ENCODE data around the gene FAT1. TPM values are rescaled to one million over a fixed set of nuclear protein-coding genes. Genes with fewer than 3 reads are reported as not detected.

Gene FAT1
- total RNA-seq, 4 donors from 2014 or later, result 321 to 477 (median 380) TPM

DNA sequence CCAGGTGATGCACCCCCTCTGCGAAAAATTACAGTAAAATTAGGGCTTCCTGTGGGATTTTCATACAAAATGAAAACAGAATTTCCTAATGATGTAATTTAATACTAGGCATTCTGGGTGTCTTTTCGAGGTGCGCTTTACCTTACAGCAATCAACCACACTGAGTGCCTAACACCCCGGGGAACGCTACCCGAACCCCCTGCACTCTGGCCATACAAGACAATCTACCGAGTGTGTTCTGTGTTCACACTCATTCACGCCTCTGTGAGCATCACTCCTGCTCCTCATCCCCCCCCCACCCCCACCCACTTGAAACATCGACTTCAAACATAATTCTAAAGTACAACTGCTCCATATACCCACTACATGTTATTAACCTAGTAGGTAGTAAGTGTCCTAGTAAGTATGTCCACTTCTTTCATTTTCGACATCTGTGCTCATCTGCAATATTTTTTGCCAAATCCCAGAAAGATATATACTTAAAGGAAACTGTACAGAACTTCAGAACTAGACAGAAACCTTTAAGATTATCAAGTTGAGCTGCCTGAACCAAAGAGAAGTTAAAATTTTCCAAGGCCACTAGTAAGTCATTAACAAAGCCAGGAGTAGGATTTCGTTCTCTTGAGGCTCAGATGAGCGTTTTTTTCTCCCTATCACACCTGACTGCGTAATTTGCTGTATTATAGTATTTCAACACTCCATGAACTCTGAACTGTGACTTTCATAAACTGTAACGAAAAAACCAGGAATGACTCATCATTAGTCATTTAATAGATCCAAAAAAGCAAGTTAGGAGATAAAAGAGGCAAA lies 80.0 kb downstream of the FAT1 start:
- Histone ChIP-seq H3K4me1 (peaks cover 0 to 14% (median 11%) of the 10 kb centered on the region in 4 donors), H3K27ac (peak overlapping the region in 3 of 4 donors; percentile 2 to 25 (median 11)), H3K9me3 (no peaks in the 10 kb centered on the region), H3K27me3 (no peaks in the 10 kb centered on the region), H3K36me3 (no peaks in the 10 kb centered on the region), H3K4me3 (no peak overlapping the region)
- in situ Hi-C loops (cut with MboI; ENCODE audit: low pct_ligation_motif_present in 1 of 4, low pct_unique_long_range_greater_than_20kb in 1 of 4, low sequenced_read_pairs in 3 of 4) (no loop called here), intact Hi-C loops (cut with DNase I; ENCODE audit: low total_unique reads) (no loop called here)
- TF ChIP-seq, protein P1, sequence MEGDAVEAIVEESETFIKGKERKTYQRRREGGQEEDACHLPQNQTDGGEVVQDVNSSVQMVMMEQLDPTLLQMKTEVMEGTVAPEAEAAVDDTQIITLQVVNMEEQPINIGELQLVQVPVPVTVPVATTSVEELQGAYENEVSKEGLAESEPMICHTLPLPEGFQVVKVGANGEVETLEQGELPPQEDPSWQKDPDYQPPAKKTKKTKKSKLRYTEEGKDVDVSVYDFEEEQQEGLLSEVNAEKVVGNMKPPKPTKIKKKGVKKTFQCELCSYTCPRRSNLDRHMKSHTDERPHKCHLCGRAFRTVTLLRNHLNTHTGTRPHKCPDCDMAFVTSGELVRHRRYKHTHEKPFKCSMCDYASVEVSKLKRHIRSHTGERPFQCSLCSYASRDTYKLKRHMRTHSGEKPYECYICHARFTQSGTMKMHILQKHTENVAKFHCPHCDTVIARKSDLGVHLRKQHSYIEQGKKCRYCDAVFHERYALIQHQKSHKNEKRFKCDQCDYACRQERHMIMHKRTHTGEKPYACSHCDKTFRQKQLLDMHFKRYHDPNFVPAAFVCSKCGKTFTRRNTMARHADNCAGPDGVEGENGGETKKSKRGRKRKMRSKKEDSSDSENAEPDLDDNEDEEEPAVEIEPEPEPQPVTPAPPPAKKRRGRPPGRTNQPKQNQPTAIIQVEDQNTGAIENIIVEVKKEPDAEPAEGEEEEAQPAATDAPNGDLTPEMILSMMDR (IDR thresholded peaks at IDR 0.05), result no peak
- peak in 1 of 3 donors; percentile 9 for TF ChIP-seq POLR2AphosphoS5 (IDR thresholded peaks at IDR 0.05)
- TF ChIP-seq POLR2A (IDR thresholded peaks at IDR 0.05), result no peak
- WGBS, 2 donors (ENCODE audit: low coverage in 1 of 2), result 56 to 70% methylated on average over 5 to 14 of the region's 14 CpGs
- DNase-seq, result no peak

DNA sequence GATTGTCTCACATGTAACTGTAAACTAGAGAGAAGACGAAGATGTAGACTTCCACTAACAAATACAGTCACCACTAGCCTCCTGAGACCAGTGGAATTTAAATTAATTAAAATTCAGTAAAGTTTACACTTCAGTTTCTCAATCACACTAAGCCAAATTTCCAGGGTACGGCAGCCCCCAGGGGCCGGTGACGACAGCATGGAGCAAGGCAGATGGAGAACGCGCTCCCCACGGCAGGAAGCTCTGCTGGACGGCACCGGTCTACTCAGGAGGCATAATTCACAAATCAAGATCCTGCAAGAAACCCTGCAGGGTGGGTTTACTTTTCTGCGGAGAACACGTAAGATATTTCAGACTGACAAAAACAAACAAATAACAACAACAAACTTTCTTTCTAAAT lies 80.7 kb downstream of the FAT1 start:
- no peak for DNase-seq
- no peak overlapping the region for H3K27ac ChIP-seq
- WGBS, 2 donors (ENCODE audit: low coverage in 1 of 2), result 83 to 95% methylated on average over 7 to 11 of the region's 11 CpGs
- no peaks in the 10 kb centered on the region for H3K27me3 ChIP-seq
- TF ChIP-seq EP300 (IDR thresholded peaks at IDR 0.05; ENCODE audit: low read depth) (no peak), POLR2A (IDR thresholded peaks at IDR 0.05) (no peak), POLR2AphosphoS5 (IDR thresholded peaks at IDR 0.05) (no peak)
- TF ChIP-seq, protein P1 (IDR thresholded peaks at IDR 0.05), result no peak
- H3K9me3 ChIP-seq, result no peaks in the 10 kb centered on the region
- no peaks in the 10 kb centered on the region for H3K36me3 ChIP-seq
- H3K4me3 ChIP-seq, result no peak overlapping the region
- peaks cover 0 to 14% (median 11%) of the 10 kb centered on the region in 4 donors for H3K4me1 ChIP-seq
- intact Hi-C loops (cut with DNase I; ENCODE audit: low total_unique reads) (no loop called here), in situ Hi-C loops (cut with MboI; ENCODE audit: low pct_ligation_motif_present in 1 of 4, low pct_unique_long_range_greater_than_20kb in 1 of 4, low sequenced_read_pairs in 3 of 4) (no loop called here)

DNA sequence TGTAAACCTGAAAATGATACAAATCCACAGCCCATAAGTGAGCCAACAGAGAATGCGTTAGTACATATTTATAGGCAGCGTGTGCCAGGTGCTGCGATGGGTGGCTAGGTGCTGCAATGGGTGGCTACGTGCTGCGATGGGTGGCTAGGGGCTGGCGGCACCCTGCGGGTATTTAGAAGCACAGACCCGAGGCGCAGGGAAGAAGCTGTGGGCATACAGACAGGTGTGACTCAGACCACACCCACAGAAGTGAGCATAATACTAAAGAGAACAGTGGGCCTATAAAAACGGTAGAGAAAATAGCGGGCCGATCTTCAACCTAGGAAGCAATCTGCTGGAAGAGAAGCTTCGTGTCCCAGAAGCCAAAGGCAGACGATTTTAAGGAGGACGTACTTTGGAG lies 81.1 kb downstream of the FAT1 start:
- no peaks in the 10 kb centered on the region for H3K9me3 ChIP-seq
- no peak for DNase-seq
- no peaks in the 10 kb centered on the region for H3K27me3 ChIP-seq
- no peak overlapping the region for H3K4me3 ChIP-seq
- peaks cover 0 to 14% (median 11%) of the 10 kb centered on the region in 4 donors for H3K4me1 ChIP-seq
- in situ Hi-C loops (cut with MboI; ENCODE audit: low pct_ligation_motif_present in 1 of 4, low pct_unique_long_range_greater_than_20kb in 1 of 4, low sequenced_read_pairs in 3 of 4), result no loop called here
- 82% methylated on average over 9 to 15 of the region's 15 CpGs for WGBS, 2 donors (ENCODE audit: low coverage in 1 of 2)
- intact Hi-C loops (cut with DNase I; ENCODE audit: low total_unique reads), result no loop called here
- H3K27ac ChIP-seq, result no peak overlapping the region
- no peak for TF ChIP-seq POLR2AphosphoS5 (IDR thresholded peaks at IDR 0.05)
- TF ChIP-seq, protein P1 (IDR thresholded peaks at IDR 0.05), result no peak
- TF ChIP-seq POLR2A (IDR thresholded peaks at IDR 0.05), result no peak
- no peak for TF ChIP-seq EP300 (IDR thresholded peaks at IDR 0.05; ENCODE audit: low read depth)
- no peaks in the 10 kb centered on the region for H3K36me3 ChIP-seq

DNA sequence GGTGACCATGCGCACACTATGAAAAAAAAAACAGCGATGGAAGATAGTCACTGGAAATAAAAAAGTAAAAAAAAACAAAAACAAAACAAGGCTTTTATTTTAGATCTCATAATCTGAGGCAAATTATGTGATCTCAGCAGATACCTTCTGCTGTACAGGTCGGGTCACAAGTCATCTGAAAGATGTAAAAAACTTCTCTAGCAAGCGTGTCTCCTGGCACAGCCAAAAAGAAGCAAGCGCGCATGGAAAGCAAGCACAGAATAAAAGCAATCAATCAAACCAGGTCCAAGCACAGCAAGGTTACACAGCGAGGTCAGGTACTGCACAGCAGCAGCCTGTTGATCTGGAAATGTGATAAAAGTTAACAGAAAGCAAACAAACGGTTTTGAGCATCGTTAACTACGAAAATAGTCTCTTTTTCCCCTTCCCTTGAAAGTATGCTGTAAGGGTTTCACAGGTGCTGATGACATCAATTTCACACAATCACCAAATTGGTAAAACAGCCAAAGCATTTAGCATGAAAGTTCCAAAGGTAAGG lies 89.0 kb downstream of the FAT1 start:
- in situ Hi-C loops (cut with MboI; ENCODE audit: low pct_ligation_motif_present in 1 of 4, low pct_unique_long_range_greater_than_20kb in 1 of 4, low sequenced_read_pairs in 3 of 4) (no loop called here), intact Hi-C loops (cut with DNase I; ENCODE audit: low total_unique reads) (loop anchor here (5.0 kb wide), 1 partner anchor 1167 kb away; no protein-coding TSS in a partner anchor)
- WGBS, 2 donors (ENCODE audit: low coverage in 1 of 2), result 79 to 80% methylated on average over 10 of the region's 10 CpGs
- Histone ChIP-seq H3K36me3 (peaks cover 0 to 51% (median 22%) of the 10 kb centered on the region in 4 donors), H3K27ac (no peak overlapping the region), H3K4me3 (no peak overlapping the region), H3K4me1 (no peaks in the 10 kb centered on the region), H3K9me3 (no peaks in the 10 kb centered on the region), H3K27me3 (no peaks in the 10 kb centered on the region)
- TF ChIP-seq POLR2A (IDR thresholded peaks at IDR 0.05), result no peak
- TF ChIP-seq, protein P1 (IDR thresholded peaks at IDR 0.05), result no peak
- no peak for TF ChIP-seq POLR2AphosphoS5 (IDR thresholded peaks at IDR 0.05)
- no peak for TF ChIP-seq EP300 (IDR thresholded peaks at IDR 0.05; ENCODE audit: low read depth)
- no peak for DNase-seq
